GM23338 (cell line): Measurements from ENCODE around the gene ZNF532.

Experiments
- EZH2 ChIP-seq: fragments of 200-600 bp; sonication (generic); IDR thresholded peaks from one replicate; pipeline ENCODE4 v1.8.0; 2017; ENCODE audit warnings: antibody characterized with exemption, mild to moderate bottlenecking, low read depth; ENCODE audit not compliant: unreplicated experiment
- JUNB ChIP-seq: IDR thresholded peaks from one replicate; pipeline ENCODE4 v1.6.1; 2016; ENCODE audit warnings: antibody characterized with exemption; ENCODE audit not compliant: unreplicated experiment
- NANOG ChIP-seq: IDR thresholded peaks from 2 replicates; pipeline ENCODE4 v1.6.1; 2016; ENCODE audit warnings: antibody characterized with exemption, borderline replicate concordance
- POLR2AphosphoS5 ChIP-seq: IDR thresholded peaks from 2 replicates; pipeline ENCODE4 v1.6.1; 2016; ENCODE audit warnings: antibody characterized with exemption, low read depth
- STAT1 ChIP-seq: IDR thresholded peaks from one replicate; pipeline ENCODE4 v1.6.1; 2016; ENCODE audit warnings: antibody characterized with exemption; ENCODE audit not compliant: unreplicated experiment
- ZNF114 ChIP-seq: fragments of 250-450 bp; sonication (Bioruptor Pico); IDR thresholded peaks from 2 replicates; pipeline ENCODE4 v1.5.0; 2020; ENCODE audit warnings: mild to moderate bottlenecking, moderate library complexity
- TF ChIP-seq, protein P1 (sequence below), 2 experiments: fragments of 200-600 bp in 1 of 2; sonication (generic) in 1 of 2; conservative IDR thresholded peaks; 2 replicates each; pipeline versions ENCODE4 v1.5.1 to v1.6.1; 2016 to 2017; ENCODE audit warnings: antibody characterized with exemption in 2 of 2, low read depth in 2 of 2, mild to moderate bottlenecking in 2 of 2, moderate library complexity in 1 of 2
- TF ChIP-seq, protein P2 (sequence below): IDR thresholded peaks from one replicate; pipeline ENCODE4 v1.6.1; 2018; ENCODE audit warnings: antibody characterized with exemption; ENCODE audit not compliant: unreplicated experiment

DNA sequence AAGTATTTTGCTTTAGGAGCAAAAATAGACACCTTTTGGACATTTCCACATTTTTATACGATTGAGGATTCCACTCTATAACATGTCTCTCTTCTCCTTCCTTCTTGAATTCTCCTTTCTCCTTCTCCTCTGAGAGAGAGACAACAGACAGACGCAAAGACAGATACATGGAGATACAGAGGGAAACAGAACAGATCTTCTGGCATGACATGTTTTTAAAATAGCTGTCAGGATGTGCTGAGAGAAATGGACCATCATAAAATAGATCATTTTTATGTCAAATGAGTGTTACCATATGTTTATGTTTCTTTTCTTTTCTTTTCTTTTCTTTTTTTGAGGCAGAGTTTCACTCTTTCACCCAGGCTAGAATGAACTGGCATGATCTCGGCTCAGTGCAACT, 44.4 kb upstream of the ZNF532 start:
- TF ChIP-seq, protein P1, sequence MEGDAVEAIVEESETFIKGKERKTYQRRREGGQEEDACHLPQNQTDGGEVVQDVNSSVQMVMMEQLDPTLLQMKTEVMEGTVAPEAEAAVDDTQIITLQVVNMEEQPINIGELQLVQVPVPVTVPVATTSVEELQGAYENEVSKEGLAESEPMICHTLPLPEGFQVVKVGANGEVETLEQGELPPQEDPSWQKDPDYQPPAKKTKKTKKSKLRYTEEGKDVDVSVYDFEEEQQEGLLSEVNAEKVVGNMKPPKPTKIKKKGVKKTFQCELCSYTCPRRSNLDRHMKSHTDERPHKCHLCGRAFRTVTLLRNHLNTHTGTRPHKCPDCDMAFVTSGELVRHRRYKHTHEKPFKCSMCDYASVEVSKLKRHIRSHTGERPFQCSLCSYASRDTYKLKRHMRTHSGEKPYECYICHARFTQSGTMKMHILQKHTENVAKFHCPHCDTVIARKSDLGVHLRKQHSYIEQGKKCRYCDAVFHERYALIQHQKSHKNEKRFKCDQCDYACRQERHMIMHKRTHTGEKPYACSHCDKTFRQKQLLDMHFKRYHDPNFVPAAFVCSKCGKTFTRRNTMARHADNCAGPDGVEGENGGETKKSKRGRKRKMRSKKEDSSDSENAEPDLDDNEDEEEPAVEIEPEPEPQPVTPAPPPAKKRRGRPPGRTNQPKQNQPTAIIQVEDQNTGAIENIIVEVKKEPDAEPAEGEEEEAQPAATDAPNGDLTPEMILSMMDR (conservative IDR thresholded peaks at IDR 0.05; ENCODE audit: low read depth in 2 of 2), result no peak
- TF ChIP-seq JUNB (no peak), EZH2 (no peak), ZNF114 (CRISPR knock-in tag) (no peak), STAT1 (no peak), NANOG (no peak), POLR2AphosphoS5 (no peak)
- TF ChIP-seq, protein P2, sequence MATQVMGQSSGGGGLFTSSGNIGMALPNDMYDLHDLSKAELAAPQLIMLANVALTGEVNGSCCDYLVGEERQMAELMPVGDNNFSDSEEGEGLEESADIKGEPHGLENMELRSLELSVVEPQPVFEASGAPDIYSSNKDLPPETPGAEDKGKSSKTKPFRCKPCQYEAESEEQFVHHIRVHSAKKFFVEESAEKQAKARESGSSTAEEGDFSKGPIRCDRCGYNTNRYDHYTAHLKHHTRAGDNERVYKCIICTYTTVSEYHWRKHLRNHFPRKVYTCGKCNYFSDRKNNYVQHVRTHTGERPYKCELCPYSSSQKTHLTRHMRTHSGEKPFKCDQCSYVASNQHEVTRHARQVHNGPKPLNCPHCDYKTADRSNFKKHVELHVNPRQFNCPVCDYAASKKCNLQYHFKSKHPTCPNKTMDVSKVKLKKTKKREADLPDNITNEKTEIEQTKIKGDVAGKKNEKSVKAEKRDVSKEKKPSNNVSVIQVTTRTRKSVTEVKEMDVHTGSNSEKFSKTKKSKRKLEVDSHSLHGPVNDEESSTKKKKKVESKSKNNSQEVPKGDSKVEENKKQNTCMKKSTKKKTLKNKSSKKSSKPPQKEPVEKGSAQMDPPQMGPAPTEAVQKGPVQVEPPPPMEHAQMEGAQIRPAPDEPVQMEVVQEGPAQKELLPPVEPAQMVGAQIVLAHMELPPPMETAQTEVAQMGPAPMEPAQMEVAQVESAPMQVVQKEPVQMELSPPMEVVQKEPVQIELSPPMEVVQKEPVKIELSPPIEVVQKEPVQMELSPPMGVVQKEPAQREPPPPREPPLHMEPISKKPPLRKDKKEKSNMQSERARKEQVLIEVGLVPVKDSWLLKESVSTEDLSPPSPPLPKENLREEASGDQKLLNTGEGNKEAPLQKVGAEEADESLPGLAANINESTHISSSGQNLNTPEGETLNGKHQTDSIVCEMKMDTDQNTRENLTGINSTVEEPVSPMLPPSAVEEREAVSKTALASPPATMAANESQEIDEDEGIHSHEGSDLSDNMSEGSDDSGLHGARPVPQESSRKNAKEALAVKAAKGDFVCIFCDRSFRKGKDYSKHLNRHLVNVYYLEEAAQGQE, result no peak
